HEK293 (cell line): ENCODE results near the gene NYNRIN.
A peak's percentile ranks its signal among the peaks of the same experiment; 100 is the strongest.

ENCODE experiments used
- BCL11A ChIP-seq: fragments of 450-650 bp; formaldehyde crosslinking; IDR thresholded peaks from 2 replicates; pipeline ENCODE4 v1.5.1; 2016; ENCODE audit warnings: low read depth, missing biosample characterization, missing genetic modification characterization
- GLI4 ChIP-seq: fragments of 450-650 bp; formaldehyde crosslinking; IDR thresholded peaks from 2 replicates; pipeline ENCODE4 v1.5.1; 2016; ENCODE audit warnings: missing biosample characterization, missing genetic modification characterization
- HOXC10 ChIP-seq: sonication (generic); formaldehyde crosslinking; IDR thresholded peaks from 2 replicates; pipeline ENCODE4 v1.8.1; 2023; ENCODE audit warnings: mild to moderate bottlenecking, missing genetic modification reagents
- PRDM4 ChIP-seq: fragments of 450-650 bp; formaldehyde crosslinking; IDR thresholded peaks from 2 replicates; pipeline ENCODE4 v1.5.1; 2017; ENCODE audit warnings: missing biosample characterization, missing genetic modification characterization
- SCRT1 ChIP-seq: fragments of 450-650 bp; formaldehyde crosslinking; IDR thresholded peaks from 2 replicates; pipeline ENCODE4 v1.5.1; 2016; ENCODE audit warnings: missing biosample characterization, missing genetic modification characterization, borderline replicate concordance
- SCRT2 ChIP-seq: fragments of 450-650 bp; formaldehyde crosslinking; IDR thresholded peaks from 2 replicates; pipeline ENCODE4 v1.5.1; 2016; ENCODE audit warnings: missing biosample characterization, missing genetic modification characterization
- SP3 ChIP-seq: fragments of 450-650 bp; formaldehyde crosslinking; IDR thresholded peaks from 2 replicates; pipeline ENCODE4 v1.5.1; 2016; ENCODE audit warnings: missing biosample characterization, missing genetic modification characterization
- TSHZ1 ChIP-seq: fragments of 450-650 bp; formaldehyde crosslinking; IDR thresholded peaks from 2 replicates; pipeline ENCODE4 v1.5.1; 2016; ENCODE audit warnings: missing biosample characterization, missing genetic modification characterization, borderline replicate concordance
- WT1 ChIP-seq: fragments of 450-650 bp; formaldehyde crosslinking; IDR thresholded peaks from 2 replicates; pipeline ENCODE4 v1.5.1; 2016; ENCODE audit warnings: missing biosample characterization, missing genetic modification characterization
- ZBTB17 ChIP-seq: fragments of 450-650 bp; formaldehyde crosslinking; IDR thresholded peaks from 2 replicates; pipeline ENCODE4 v1.5.1; 2016; ENCODE audit warnings: missing biosample characterization, missing genetic modification characterization
- ZFHX2 ChIP-seq: fragments of 450-650 bp; formaldehyde crosslinking; conservative IDR thresholded peaks from 2 replicates; pipeline ENCODE4 v1.5.1; 2016; ENCODE audit warnings: missing biosample characterization, missing genetic modification characterization
- ZNF121 ChIP-seq: fragments of 450-650 bp; formaldehyde crosslinking; IDR thresholded peaks from 2 replicates; pipeline ENCODE4 v1.5.1; 2016; ENCODE audit warnings: missing biosample characterization, missing genetic modification characterization
- ZNF132 ChIP-seq: fragments of 450-650 bp; formaldehyde crosslinking; IDR thresholded peaks from 2 replicates; pipeline ENCODE4 v1.5.1; 2017; ENCODE audit warnings: missing biosample characterization, missing genetic modification characterization, borderline replicate concordance
- ZNF138 ChIP-seq: fragments of 450-650 bp; formaldehyde crosslinking; IDR thresholded peaks from 2 replicates; pipeline ENCODE4 v1.5.1; 2016; ENCODE audit warnings: missing biosample characterization, missing genetic modification characterization, borderline replicate concordance
- ZNF184 ChIP-seq: fragments of 450-650 bp; IDR thresholded peaks from 2 replicates; pipeline ENCODE4 v1.5.1; 2018; ENCODE audit warnings: missing biosample characterization, mild to moderate bottlenecking, missing genetic modification characterization
- ZNF19 ChIP-seq: fragments of 450-650 bp; formaldehyde crosslinking; IDR thresholded peaks from 2 replicates; pipeline ENCODE4; 2016; ENCODE audit warnings: missing biosample characterization, missing genetic modification characterization, low read depth
- ZNF211 ChIP-seq: fragments of 450-650 bp; formaldehyde crosslinking; IDR thresholded peaks from 2 replicates; pipeline ENCODE4 v1.5.1; 2016; ENCODE audit warnings: low read depth, missing biosample characterization, missing genetic modification characterization
- ZNF266 ChIP-seq: fragments of 450-650 bp; formaldehyde crosslinking; IDR thresholded peaks from 2 replicates; pipeline ENCODE4 v1.5.1; 2016; ENCODE audit warnings: missing biosample characterization, missing genetic modification characterization, low read depth
- ZNF292 ChIP-seq: fragments of 450-650 bp; formaldehyde crosslinking; IDR thresholded peaks from 2 replicates; pipeline ENCODE4 v1.5.1; 2016; ENCODE audit warnings: low read depth, missing biosample characterization, missing genetic modification characterization, borderline replicate concordance
- ZNF302 ChIP-seq: fragments of 450-650 bp; formaldehyde crosslinking; IDR thresholded peaks from 2 replicates; pipeline ENCODE4 v1.5.1; 2016; ENCODE audit warnings: missing biosample characterization, missing genetic modification characterization, low read depth
- ZNF324 ChIP-seq: fragments of 450-650 bp; formaldehyde crosslinking; IDR thresholded peaks from 2 replicates; pipeline ENCODE4 v1.5.1; 2016; ENCODE audit warnings: missing biosample characterization, missing genetic modification characterization
- ZNF341 ChIP-seq: fragments of 450-650 bp; formaldehyde crosslinking; IDR thresholded peaks from 2 replicates; pipeline ENCODE4; 2016; ENCODE audit warnings: low read depth, missing biosample characterization, missing genetic modification characterization
- ZNF391 ChIP-seq: fragments of 450-650 bp; formaldehyde crosslinking; IDR thresholded peaks from 2 replicates; pipeline ENCODE4 v1.5.1; 2016; ENCODE audit warnings: low read depth, missing biosample characterization, missing genetic modification characterization, borderline replicate concordance
- ZNF394 ChIP-seq: fragments of 450-650 bp; formaldehyde crosslinking; IDR thresholded peaks from 2 replicates; pipeline ENCODE4 v1.5.1; 2016; ENCODE audit warnings: missing biosample characterization, missing genetic modification characterization, mild to moderate bottlenecking, moderate library complexity, borderline replicate concordance
- ZNF449 ChIP-seq: fragments of 450-650 bp; formaldehyde crosslinking; IDR thresholded peaks from 2 replicates; pipeline ENCODE4 v1.5.1; 2017; ENCODE audit warnings: missing biosample characterization, mild to moderate bottlenecking, missing genetic modification characterization, moderate library complexity
- ZNF514 ChIP-seq: fragments of 450-650 bp; formaldehyde crosslinking; IDR thresholded peaks from 2 replicates; pipeline ENCODE4 v1.5.1; 2016; ENCODE audit warnings: missing biosample characterization, missing genetic modification characterization
- ZNF600 ChIP-seq: fragments of 450-650 bp; formaldehyde crosslinking; IDR thresholded peaks from 2 replicates; pipeline ENCODE4 v1.5.1; 2016; ENCODE audit warnings: missing biosample characterization, missing genetic modification characterization
- ZNF670 ChIP-seq: fragments of 450-650 bp; formaldehyde crosslinking; IDR thresholded peaks from 2 replicates; pipeline ENCODE4 v1.5.1; 2016; ENCODE audit warnings: missing biosample characterization, missing genetic modification characterization, low read depth
- ZNF768 ChIP-seq: fragments of 450-650 bp; formaldehyde crosslinking; IDR thresholded peaks from 2 replicates; pipeline ENCODE4 v1.5.1; 2018; ENCODE audit warnings: missing biosample characterization, mild to moderate bottlenecking, missing genetic modification characterization
- ZNF830 ChIP-seq: fragments of 450-650 bp; IDR thresholded peaks from 2 replicates; pipeline ENCODE4 v1.5.0; 2018; ENCODE audit warnings: missing biosample characterization, missing genetic modification characterization, low read depth, mild to moderate bottlenecking, moderate library complexity
- ZSCAN23 ChIP-seq: fragments of 450-650 bp; formaldehyde crosslinking; IDR thresholded peaks from 2 replicates; pipeline ENCODE4 v1.5.1; 2016; ENCODE audit warnings: missing biosample characterization, missing genetic modification characterization
- ZSCAN4 ChIP-seq: fragments of 450-650 bp; formaldehyde crosslinking; IDR thresholded peaks from 2 replicates; pipeline ENCODE4 v1.5.1; 2017; ENCODE audit warnings: missing biosample characterization, missing genetic modification characterization

NYNRIN gene

GRCh38 chr14:24366721-24367513, 31.9 kb upstream of the NYNRIN start (continued):
- TF ChIP-seq ZNF514 (tag by site-specific recombination) (no peak), ZSCAN4 (0 out of 2 replicates have a peak, but pooled peaks have one; percentile 46), BCL11A (tag by site-specific recombination) (peak; percentile 48; the same call in 1 of the 2 replicates), ZFHX2 (peak; percentile 60), ZNF341 (tag by site-specific recombination) (no peak; the same call in 1 of the 2 replicates), ZBTB17 (tag by site-specific recombination) (peak; percentile 87), ZNF292 (tag by site-specific recombination) (no peak), ZNF211 (tag by site-specific recombination) (no peak), SP3 (tag by site-specific recombination) (peak; percentile 88), ZNF324 (tag by site-specific recombination) (peak; percentile 59), WT1 (tag by site-specific recombination) (peak; percentile 83), ZNF302 (no peak), GLI4 (tag by site-specific recombination) (no peak; the same call in 1 of the 2 replicates), ZNF184 (tag by site-specific recombination) (peak; percentile 36; the same call in 1 of the 2 replicates), ZSCAN23 (tag by site-specific recombination) (no peak), ZNF670 (no peak), SCRT2 (peak; percentile 99), TSHZ1 (tag by site-specific recombination) (no peak), ZNF266 (tag by site-specific recombination) (no peak), ZNF768 (no peak), SCRT1 (tag by site-specific recombination) (peak; percentile 100), ZNF449 (tag by site-specific recombination) (no peak), ZNF830 (tag by site-specific recombination) (no peak), ZNF132 (tag by site-specific recombination) (no peak), ZNF600 (tag by site-specific recombination) (peak; percentile 7), PRDM4 (tag by site-specific recombination) (peak; percentile 68; the same call in 1 of the 2 replicates), ZNF394 (tag by site-specific recombination) (peak; percentile 34; the same call in 1 of the 2 replicates), HOXC10 (no peak), ZNF121 (tag by site-specific recombination) (0 out of 2 replicates have a peak, but pooled peaks have one; percentile 76), ZNF138 (no peak), ZNF391 (tag by site-specific recombination) (peak; percentile 39; the same call in 1 of the 2 replicates), ZNF19 (tag by site-specific recombination) (no peak)
